ENCODE measurements around the gene UST. TPM values are rescaled to one million over a fixed set of nuclear protein-coding genes. Genes with fewer than 3 reads are reported as not detected.
"Not testable (repeated sequence)": the region's sequence is repeated elsewhere in the genome, so short reads cannot be mapped to it uniquely, and the experiment has no call there.

Gene UST
- polyA plus RNA-seq, 4 donors, result 9.0 to 13.6 (median 11.8) TPM

GRCh38 chr6:148830614-148831013 is 83.8 kb downstream of the UST start:
- no peak for DNase-seq (ENCODE audit: low read depth in 4 of 4, low spot score in 2 of 4)

DNA sequence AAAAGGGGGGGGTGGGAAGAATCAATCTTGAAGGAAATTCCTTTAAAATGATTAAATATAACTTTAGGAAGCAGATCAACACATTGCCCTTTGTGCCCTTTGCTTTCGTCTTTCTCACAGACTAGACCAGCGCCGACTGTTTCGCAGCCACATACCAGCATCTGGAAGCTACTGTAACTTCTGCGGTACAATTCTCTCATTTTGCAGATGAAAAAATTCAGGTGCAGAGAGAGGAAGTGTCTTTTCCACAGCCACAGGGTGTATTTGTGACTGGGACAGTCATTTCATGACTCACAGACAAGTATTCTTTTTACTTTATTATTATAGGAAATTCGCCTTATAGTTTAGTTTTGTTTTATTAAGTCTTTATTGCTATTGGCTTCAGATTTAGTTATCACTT is 84.2 kb downstream of the UST start:
- DNase-seq (ENCODE audit: low read depth in 4 of 4, low spot score in 2 of 4), result no peak

- DNase-seq (ENCODE audit: low read depth in 4 of 4, low spot score in 2 of 4), result no peak
Measured at GRCh38 chr6:148831531-148831930, 84.7 kb downstream of the UST start.

DNA sequence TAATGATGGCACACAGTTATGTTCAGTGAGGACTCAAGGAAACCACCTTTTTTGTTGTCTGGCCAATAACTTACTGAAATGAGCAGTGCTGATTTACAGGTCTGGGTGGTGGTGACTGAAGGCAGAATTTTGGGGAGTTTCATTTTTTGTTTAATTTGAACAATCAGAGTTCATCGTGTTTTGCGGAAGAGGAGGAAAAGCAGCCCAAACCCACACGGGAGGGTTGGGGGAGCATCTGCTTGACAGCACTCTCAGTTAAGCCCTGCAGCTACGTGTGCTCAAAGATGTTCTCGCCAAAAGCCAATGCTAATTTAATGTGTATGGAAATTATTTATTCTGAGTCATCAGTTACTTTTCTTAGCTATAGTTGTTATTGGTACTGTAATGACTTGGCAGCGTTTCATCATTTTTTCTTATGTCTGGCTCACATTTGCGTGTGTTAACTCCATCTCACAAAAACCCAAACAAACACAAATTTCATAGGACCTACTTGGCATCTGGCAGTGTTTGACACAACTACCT is 89.2 kb downstream of the UST start:
- no peak for DNase-seq (ENCODE audit: low read depth in 4 of 4, low spot score in 2 of 4)

GRCh38 chr6:148836751-148837150 is 89.9 kb downstream of the UST start:
- no peak for DNase-seq (ENCODE audit: low read depth in 4 of 4, low spot score in 2 of 4)

GRCh38 chr6:148837941-148838340 is 91.1 kb downstream of the UST start:
- DNase-seq (ENCODE audit: low read depth in 4 of 4, low spot score in 2 of 4), result no peak

DNA sequence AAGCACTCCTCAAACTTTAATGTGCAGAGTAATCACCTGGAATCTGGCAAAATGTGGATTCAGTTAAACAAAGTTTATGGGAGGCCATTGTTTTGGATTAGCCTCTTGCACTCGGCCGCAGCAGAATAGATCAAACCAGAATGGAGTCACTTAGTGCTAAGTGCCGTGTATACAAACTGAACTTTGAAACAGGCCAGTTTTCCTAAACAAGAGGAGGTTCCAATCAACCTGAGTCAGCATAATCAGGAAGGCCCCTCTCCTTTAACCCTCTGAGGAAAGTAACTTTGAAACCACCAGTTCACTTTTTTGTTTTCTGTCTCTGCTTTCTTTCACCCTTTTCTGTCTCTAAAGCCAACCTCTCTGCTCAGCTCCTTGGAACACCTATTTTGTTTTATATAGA is 92.2 kb downstream of the UST start:
- no peak for DNase-seq (ENCODE audit: low read depth in 4 of 4, low spot score in 2 of 4)

DNA sequence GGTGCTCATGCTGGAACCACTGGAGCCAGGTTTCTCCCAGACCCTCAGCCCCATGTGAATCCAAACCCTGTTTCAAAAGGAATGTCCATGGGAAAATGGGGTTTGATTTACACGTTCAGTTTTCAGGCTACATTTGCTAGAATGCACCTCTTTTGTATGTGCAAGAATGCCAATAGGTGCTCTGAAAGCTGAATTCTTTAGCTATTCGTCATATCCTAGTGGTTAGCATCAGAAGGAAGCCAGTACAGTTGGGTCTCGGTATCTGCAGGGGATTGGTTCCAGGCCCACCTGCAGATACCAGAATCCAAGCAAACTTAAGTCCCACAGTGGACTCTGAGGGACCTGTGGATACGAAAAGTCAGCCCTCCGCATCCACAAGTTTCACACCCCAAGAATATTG is 93.4 kb downstream of the UST start:
- no peak for DNase-seq (ENCODE audit: low read depth in 4 of 4, low spot score in 2 of 4)

DNA sequence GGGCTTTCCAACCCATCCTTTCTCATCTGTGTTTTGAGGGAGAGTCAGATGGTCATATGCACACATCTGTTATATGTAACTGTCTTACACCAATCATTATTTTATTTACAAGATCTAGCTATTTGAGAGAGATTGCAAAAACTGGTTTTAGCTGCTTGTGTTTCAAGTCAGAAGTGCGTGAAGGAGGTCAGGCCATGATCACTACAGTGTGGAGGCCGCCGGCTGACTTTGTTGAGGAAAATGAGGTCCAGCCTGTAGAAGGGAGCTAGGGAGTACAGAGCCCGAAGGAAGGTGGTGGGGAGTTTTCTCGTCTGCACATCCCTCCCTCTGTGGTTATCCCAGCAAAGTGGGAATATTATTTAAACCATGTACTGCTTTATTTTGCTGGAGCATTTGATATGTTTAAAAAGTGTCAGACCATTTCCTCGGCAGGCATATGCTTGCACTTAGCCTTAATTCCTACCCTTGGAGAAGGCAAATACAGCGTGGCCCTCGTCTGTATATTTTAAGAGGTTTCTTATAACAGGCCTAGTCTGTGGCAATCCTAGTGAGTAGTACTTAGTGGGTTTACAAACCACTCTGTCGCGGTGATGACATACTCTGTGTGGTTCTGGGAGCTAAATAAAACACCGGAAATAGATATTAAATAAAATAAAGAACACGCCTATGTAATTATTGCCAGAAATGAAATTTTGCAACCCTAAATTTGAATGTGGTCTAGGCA is 95.6 kb downstream of the UST start:
- DNase-seq (ENCODE audit: low read depth in 4 of 4, low spot score in 2 of 4), result no peak

DNA sequence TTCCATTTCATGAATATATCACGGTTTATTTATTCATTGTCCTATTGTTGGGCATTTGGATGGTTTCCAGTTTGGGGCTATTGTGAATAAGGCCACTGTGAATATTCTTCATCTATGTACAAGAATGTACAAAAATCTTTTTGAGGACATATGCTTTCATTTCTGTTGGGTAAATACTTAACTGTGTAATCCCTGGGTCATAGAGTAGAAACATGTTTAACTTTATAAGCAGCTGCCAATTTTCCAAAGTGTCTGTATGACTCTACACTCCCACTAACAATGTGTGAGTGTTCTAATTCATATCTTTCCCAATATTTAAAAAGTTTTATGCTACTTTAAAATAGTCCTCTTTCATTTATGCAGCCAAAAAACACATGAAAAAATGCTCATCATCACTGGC is 98.6 kb downstream of the UST start:
- DNase-seq (ENCODE audit: low read depth in 4 of 4, low spot score in 2 of 4), result no peak

- DNase-seq (ENCODE audit: low read depth in 4 of 4, low spot score in 2 of 4), result no peak
Measured at GRCh38 chr6:148846778-148847761, 100.2 kb downstream of the UST start.

GRCh38 chr6:148848915-148849314 is 102.1 kb downstream of the UST start:
- DNase-seq (ENCODE audit: low read depth in 4 of 4, low spot score in 2 of 4), result no peak

DNA sequence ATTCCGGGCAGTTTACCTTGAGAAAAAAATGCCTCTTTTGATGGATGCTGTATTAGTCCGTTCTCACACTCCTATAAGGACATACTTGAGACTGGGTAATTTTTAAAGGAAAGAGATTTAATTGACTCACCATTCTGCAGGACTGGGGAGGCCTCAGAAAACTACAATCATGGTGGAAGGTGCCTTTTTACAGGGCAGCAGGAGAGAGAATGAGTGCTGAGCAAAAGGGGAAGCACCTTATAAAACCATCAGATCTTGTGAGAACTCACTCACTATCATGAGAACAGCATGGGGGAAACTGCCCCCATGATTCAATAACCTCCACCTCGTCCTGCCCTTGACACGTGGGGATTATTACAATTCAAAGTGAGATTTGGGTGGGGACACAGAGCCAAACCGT is 102.6 kb downstream of the UST start:
- DNase-seq (ENCODE audit: low read depth in 4 of 4, low spot score in 2 of 4), result not testable (repeated sequence)

DNA sequence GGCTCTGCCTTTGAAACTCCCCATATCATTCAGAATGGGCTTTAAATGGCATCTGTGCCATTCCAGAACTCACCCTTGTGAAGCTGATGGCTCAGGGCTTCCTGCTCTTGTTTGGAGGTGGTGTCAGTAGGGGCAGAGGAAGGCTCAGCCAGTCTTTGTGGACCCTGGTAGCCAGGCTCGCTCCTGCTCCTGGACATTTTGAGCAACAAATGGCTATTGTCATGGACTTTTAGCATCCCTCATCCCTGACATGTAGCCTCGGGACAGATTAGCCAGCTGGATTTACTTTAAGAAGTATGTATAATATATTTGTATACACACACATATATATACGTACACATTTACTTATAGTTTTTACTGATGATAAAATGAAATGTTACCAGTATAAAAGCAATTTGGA is 104.1 kb downstream of the UST start:
- DNase-seq (ENCODE audit: low read depth in 4 of 4, low spot score in 2 of 4), result no peak

DNA sequence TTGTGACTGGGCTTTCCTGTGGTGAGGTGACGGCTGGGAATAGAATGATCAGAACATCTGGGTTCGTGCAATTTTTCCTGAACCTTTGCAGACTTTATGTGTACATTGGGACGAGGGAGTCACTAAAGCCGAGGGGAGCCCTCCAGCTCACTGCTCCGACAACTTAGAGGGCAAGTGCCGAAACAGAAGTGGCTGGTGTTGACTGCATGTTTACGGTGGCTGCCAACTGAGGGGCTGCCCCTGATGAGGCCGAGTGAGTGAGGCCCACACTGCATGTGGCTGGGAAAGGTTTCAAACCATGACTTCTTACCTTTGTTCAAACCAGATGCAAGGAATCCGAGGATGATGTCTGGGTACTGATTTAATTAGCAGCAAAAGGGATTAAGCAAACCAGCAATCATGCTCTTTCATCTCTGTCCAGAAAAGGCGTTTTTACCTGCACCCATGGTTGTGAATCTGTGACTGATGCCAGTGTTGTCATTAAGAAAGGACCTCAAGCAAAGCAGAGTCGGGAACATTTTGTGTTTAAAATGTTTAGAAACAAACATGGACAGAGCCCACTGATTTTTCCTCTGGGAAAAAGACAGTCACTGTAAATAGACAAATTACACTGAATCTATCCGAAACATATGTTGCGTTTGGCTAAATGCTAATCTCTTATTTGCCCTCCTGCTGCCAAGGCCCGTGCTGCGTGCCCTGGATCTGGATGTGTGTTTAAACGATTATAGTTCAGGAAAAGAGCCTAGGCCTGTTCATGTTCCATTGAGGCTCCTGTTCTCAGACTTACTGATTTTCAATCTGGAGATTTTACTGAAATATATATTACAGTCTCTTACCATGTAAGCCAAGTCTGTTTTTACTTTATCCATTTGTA is 105.1 kb downstream of the UST start:
- DNase-seq (ENCODE audit: low read depth in 4 of 4, low spot score in 2 of 4), result no peak

DNA sequence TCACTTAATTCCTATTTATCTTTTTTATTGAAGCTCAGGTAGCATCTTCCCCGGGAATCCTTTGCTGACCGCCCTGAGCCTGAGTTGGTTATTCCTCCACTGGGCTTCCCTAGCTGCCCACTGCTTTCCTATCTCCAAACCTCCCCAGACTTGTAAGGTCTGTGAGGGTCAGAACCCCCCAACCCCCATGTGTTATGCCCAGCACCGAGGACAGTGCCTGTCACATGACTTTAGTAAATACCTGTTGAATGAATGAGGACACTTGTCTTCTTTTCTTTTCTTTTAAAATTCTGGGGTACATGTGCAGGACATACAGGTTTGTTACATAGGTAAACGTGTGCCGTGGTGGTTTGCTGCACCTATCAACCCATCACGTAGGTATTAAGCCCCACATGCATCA is 105.9 kb downstream of the UST start:
- DNase-seq (ENCODE audit: low read depth in 4 of 4, low spot score in 2 of 4), result no peak

- DNase-seq (ENCODE audit: low read depth in 4 of 4, low spot score in 2 of 4), result not testable (repeated sequence)
Measured at GRCh38 chr6:148853113-148853512, 106.3 kb downstream of the UST start.

DNA sequence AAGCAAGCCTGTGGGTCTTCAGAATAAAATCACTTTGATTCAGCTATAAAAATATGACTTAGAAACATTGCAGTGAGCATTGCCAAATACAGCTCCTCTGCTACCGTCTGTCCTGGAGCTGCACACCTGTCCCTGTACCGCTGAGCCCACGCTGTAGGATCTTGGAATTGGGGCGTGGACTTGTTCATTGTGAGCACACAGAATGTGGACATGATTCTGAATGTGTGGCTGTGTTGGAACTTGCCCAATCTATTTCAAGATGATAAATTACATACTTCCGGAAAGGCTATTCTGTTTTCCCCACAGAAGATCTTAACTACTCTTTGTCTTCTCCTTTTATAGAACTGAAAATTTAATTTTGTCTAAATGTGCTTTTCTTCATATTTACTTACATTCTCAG is 107.3 kb downstream of the UST start:
- DNase-seq (ENCODE audit: low read depth in 4 of 4, low spot score in 2 of 4), result no peak

DNA sequence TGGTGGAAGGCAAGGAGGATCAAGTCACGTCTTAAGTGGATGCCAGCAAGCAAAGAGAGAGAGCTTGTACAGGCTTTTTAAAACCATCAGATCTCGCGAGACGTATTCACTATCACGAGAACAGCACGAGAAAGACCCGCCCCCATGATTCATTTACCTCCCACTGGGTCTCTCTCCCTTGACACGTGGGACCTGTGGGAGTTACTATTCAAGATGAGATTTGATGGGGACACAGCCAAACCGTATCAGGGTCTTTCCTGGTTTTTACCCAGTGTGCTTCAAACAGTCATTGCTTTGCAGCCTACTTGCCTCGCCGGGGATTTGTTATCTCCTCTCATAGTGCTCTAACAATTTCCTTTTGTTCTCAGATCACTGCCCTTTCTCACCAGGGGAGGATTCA is 108.2 kb downstream of the UST start:
- no peak for DNase-seq (ENCODE audit: low read depth in 4 of 4, low spot score in 2 of 4)

DNA sequence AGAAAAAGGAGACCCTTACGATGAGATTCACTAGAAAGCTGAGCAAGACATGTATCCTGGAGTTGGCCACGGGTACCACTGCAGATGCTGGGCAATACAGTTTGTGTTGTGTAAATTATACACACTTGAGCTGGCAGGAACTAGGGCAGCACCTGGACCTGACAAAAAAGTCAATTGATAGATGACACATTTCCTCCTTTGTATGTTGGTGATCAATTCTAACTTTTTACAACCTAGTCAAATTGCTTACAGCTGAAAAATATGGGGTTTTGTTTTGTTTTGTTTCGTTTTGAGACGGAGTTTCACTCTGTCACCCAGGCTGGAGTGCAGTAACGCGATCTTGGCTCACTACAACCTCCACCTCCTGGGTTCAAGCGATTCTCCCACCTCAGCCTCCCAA is 108.9 kb downstream of the UST start:
- DNase-seq (ENCODE audit: low read depth in 4 of 4, low spot score in 2 of 4), result no peak

Data from left renal cortex interstitium (tissue), 4 donors.